Measurements from ENCODE around the gene MUC16.
"Not testable (repeated sequence)": the region's sequence is repeated elsewhere in the genome, so short reads cannot be mapped to it uniquely, and the experiment has no call there.

The MUC16 gene

DNA sequence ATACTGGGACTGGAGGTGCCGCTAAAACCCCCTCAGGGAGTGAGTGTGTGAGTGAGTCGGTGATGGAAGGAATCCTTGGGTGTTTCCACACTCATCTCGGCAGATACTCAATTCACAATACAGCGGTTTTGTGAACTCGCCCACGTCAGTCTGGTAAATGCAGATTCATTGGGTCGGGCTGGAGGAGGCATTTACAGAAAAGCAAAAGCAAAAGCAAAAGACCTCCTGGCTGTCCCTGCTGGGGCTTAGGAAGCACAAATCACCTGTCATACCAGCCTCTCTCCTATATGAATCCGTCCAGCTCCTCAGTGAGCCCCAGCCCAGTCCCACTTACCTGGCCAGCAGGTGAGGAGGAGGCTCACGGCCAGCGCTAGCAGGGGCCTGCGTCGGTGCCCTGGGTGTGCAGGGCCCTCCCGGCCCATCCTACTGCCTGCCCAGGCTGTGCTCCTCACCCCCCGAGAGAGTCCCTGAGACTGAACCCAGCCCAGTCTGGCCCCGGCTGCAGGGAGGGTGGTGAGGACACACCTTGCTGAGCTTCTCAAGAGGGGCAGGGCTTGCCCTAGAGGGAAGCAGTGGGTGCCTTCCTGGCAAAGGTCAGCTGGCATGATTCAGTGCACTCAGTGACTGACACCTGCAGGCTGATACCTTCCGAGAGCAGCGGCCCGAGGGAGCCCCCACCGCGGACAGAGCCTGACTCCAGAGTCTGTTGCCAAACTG lies at the start of gene MUC16:
Gene MUC16, minus strand, starts transcription at position 475 of the 717 bp plus-strand sequence.
- DNase-seq: no peak

DNA sequence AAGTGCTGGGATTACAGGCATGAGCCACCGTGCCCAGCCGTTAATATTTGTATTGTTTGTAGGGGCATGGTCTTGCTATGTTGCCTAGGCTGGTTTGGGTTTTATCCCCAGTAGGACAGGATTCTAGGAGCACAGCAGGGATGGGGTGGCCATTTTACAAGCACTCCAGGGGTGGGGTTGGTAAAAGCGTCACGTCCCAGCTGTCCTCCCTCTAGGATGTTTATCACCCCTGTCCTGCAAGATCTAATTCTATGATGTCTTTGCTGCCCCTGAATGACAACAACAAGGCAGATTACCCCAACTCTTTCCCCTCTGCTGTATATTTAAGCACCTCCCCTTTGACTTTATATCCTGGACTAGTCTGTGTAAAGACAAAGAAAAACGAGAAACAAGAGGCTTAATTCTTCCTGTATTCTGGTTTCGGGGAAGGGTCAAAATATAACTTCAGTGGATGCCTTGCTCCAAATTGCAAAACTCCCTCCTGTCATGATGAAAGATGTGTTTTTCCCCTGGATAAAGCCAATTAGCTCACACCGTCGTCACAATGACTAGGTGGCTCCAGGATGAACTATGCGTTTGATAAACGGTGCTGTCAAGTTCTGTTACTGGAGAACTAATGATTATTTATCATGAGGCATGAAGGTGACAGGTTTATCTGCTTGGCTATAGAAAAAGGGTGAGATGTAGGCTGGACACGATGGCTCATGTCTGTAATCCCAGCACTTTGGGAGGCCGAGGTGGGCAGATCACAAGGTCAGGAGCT lies 48.9 kb upstream of the MUC16 start:
- no peak for DNase-seq

GRCh38 chr19:9057505-9058258 lies 47.5 kb upstream of the MUC16 start:
- no peak for DNase-seq

DNA sequence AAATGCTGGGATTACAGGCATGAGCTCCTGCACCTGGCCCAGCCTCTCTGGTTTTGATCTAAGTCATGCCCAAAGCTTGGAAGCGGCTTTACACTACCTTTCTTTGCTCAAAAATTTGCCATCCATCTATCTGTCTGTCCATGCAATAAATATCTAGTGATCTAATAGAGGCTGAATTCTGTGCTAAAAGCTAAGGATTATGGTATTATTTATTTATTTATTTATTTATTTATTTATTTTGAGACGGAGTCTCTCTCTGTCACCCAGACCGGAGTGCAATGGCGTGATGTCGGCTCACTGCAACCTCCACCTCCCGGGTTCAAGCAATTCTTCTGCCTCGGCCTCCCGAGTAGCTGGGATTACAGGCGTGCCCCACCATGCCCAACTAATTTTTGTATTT lies 45.9 kb upstream of the MUC16 start:
- DNase-seq: not testable (repeated sequence)

GRCh38 chr19:9054765-9055164 lies 44.6 kb upstream of the MUC16 start:
- no peak for DNase-seq

GRCh38 chr19:9054207-9054606 lies 44.0 kb upstream of the MUC16 start:
- DNase-seq: no peak

GRCh38 chr19:9053674-9054073 lies 43.5 kb upstream of the MUC16 start:
- not testable (repeated sequence) for DNase-seq

- DNase-seq: no peak
These were observed 42.7 kb upstream of the MUC16 start for GRCh38 chr19:9052894-9053293.

DNA sequence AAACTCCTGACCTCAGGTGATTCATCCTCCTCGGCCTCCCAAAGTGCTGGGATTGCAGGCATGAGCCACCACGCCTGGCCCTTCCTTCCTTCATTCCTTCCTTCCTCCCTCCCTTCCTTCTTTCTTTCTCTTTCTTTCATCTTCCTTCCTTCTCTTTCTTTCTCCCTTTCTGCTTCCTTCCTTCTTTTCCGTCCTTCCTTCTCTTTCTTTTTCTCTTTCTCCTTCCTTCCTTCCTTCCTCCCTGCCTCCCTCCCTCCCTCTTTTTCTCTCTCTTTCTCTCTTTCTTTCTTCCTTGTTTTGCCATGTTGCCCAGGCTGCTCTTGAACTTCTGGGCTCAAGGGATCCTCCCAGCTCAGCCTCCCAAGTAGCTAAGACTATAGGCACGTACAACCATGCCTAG lies 36.5 kb upstream of the MUC16 start:
- no peak for DNase-seq

DNA sequence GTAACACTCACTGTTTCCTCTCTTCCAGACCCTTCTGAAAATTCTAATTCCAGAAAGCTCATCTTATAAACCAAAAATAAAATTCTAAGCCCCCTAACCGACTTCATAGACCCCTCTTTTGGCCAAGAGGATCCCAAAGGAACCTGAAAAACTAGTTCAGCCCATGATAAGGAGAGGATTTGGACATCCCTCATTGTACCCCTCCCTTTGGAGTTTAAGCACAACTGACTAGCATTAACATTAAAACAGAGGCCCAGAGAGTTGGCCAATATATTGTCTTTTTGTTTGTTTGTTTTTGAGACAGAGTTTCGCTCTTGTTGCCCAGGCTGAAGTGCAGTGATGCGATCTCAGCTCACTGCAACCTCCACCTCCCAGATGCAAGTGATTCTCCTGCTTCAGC lies 34.2 kb upstream of the MUC16 start:
- DNase-seq: no peak

- no peak for DNase-seq
These were observed 33.3 kb upstream of the MUC16 start for GRCh38 chr19:9043524-9043923.

DNA sequence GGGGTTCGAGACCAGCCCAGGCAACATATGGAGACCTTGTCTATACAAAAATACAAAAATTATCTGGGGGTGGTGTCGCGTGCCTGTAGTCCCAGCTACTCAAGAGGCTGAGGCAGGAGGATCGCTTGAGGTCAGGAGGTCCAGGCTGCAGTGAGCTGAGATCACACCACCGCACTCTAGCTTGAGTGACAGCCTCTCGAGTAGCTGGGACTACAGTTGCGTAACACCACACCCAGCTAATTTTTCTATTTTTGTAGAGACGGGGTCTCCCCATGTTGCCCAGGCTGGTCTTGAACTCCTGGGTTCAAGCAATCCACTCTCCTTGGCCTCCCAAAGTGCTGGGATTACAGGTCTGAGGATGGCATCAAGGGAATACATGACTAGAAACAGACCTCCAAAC lies 30.8 kb upstream of the MUC16 start:
- no peak for DNase-seq

- DNase-seq: no peak
These were observed 29.9 kb upstream of the MUC16 start for GRCh38 chr19:9040131-9040530.

GRCh38 chr19:9039728-9040127 lies 29.5 kb upstream of the MUC16 start:
- DNase-seq: no peak

DNA sequence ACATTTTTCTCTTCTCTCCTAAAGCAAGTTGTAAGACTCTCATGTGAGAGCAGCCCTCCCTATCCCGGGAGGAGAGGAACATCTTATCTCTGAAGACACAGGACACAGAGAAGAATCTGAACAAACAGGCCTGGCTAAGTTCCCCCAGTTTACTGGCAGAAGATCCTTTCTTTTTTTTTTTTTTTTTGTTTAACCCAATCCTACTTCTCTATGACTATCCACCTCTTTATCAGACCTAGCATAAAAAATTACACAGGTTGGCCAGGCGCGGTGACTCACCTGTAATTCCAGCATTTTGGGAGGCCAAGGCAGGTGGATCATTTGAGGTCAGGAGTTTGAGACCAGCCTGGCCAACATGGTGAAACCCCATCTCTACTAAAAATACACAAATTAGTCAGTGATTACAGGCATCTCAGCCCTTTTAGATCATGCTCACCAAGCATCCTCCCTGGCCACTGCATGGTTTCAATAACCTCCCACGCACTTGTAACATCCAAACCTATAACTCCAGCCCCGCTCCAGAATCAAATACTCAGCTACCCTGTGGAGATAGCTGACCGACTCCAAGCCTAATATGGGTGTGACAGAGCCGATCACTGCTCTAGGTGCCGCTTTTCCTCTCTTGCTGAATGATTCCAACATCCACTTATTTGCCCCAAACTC lies 27.3 kb upstream of the MUC16 start:
- DNase-seq: no peak

DNA sequence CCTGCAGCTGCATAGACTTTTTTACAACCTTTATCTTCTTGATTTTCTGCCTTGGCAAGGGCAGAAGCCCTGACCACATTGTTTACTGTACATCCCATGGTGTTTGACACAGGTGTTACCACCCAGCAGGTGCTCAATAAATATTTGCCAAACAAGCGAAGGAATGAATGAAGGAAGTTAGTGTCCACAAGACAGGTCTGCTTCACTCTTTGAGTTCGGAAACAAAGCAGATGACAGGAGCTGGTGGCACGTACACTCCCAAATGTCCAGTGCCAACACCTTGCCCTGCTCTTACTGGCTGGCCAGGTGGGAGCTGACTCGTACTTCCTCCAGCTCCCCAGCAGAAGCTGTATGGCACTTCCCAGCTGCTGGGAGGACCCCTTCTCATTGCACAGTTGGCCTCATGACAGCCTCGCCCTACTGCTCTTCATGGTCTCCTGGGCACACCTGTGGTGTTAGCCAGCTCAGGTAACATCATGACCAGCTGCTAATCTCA lies 22.0 kb upstream of the MUC16 start:
- no peak for DNase-seq

GRCh38 chr19:9018163-9018875 lies 8.1 kb upstream of the MUC16 start:
- no peak for DNase-seq

GRCh38 chr19:9014803-9015202 lies 4.6 kb upstream of the MUC16 start:
- no peak for DNase-seq

GRCh38 chr19:9013988-9014387 lies 3.8 kb upstream of the MUC16 start:
- DNase-seq: no peak

DNA sequence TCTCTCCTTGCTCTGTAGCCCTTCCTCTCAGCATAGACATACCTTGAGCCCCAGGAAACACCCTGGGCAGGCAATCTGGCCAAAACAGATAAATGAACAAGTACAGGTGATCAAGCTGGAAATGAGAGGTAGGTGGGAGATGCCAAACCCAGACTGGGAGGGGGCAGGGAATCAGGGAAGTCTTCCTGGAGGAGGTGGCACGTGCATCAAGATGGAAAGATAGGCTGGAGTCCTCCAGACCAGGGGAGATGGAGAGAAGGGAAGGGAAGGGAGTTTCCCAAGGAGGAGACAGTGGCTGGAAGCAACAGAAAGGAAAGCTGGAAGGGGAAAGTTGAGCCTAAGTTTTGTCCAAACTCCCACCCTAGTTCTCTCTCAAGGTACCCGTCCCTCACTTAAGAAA lies 1.7 kb upstream of the MUC16 start:
- no peak for DNase-seq

GRCh38 chr19:9010693-9011092 lies 484 bp upstream of the MUC16 start:
- no peak for DNase-seq
